BLaER1 treated with 17β-estradiol and CSF1 and Interleukin-3, amounts not matched to agents 10 nM and 100 nM (cell line): ENCODE results near the gene PAN3.

Experiments
- H3K27ac ChIP-seq, 11 experiments: shearing (Covaris generic); formaldehyde crosslinking; 2 replicates each; pipeline ENCODE4 v1.8.1; 2022
- H3K27me3 ChIP-seq, 11 experiments: shearing (Covaris generic); formaldehyde crosslinking; 2 replicates each; pipeline ENCODE4 v1.8.1; 2022
- H3K36me3 ChIP-seq, 11 experiments: shearing (Covaris generic); formaldehyde crosslinking; 2 replicates each; pipeline ENCODE4 v1.8.1; 2022
- H3K4me1 ChIP-seq, 10 experiments: shearing (Covaris generic); formaldehyde crosslinking; 2 replicates each; pipeline ENCODE4 v1.8.1; 2022
- H3K4me2 ChIP-seq, 11 experiments: shearing (Covaris generic); formaldehyde crosslinking; 2 replicates each; pipeline ENCODE4 v1.8.1; 2022
- H3K4me3 ChIP-seq, 10 experiments: shearing (Covaris generic); formaldehyde crosslinking; 2 replicates each; pipeline ENCODE4 v1.8.1; 2022
- H3K9ac ChIP-seq, 11 experiments: shearing (Covaris generic); formaldehyde crosslinking; 2 replicates each; pipeline ENCODE4 v1.8.1; 2022
- H3K9me3 ChIP-seq, 11 experiments: shearing (Covaris generic); formaldehyde crosslinking; replicated peaks in 1 of 11; 2 replicates each; pipeline ENCODE4 v1.8.1; 2022
- H4K20me1 ChIP-seq, 11 experiments: shearing (Covaris generic); formaldehyde crosslinking; 2 replicates each; pipeline ENCODE4 v1.8.1; 2022
- Cebpa-rat ChIP-seq, 11 experiments: shearing (Covaris generic); IDR thresholded peaks; 2 replicates each; pipeline ENCODE4 v1.8.1; 2022

The PAN3 gene

DNA sequence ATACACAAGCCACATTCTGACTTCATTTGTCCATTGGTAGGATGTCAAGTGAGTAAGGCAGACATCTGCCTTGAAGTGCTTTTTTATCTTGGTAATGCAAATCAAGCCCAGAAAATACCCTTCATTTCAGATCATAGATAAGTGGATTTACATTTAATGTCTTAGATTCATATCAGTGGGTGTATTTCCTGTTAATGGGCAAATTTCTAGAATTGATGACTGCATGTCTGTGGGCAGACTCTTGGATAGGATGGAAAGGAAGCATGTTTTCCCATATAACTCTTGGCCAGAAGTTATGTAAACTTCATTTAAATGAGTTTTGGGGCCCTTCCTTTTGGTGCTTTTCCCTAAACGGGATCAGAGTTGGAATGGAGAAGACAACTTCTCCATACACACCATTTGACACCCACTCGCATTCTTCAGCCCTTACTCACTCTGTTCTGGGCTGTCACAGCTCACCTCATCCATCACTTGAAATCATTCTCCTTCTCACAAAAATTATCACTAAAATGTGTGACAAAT, 202.0 kb downstream of the PAN3 start:
- Histone ChIP-seq H3K4me2 (no peak overlapping the region), H3K4me3 (no peak overlapping the region), H3K36me3 (peaks cover 11 to 76% (median 51%) of the 10 kb centered on the region in 11 experiments; a peak in 20 of 22 replicates), H3K9ac (no peak overlapping the region), H3K27me3 (peaks cover 0 to 83% (median 0%) of the 10 kb centered on the region in 11 experiments; a peak in 7 of 22 replicates), H3K4me1 (peaks cover 0 to 11% (median 0%) of the 10 kb centered on the region in 10 experiments; a peak in 6 of 20 replicates), H4K20me1 (peaks cover 0 to 6% (median 0%) of the 10 kb centered on the region in 11 experiments; a peak in 1 of 22 replicates), H3K27ac (no peak overlapping the region), H3K9me3 (no peaks in the 10 kb centered on the region)
- TF ChIP-seq Cebpa-rat (IDR thresholded peaks at IDR 0.05), result no peak

GRCh38 chr13:28342251-28342650, 203.9 kb downstream of the PAN3 start:
- Histone ChIP-seq H3K36me3 (peaks cover 12 to 66% (median 50%) of the 10 kb centered on the region in 11 experiments; a peak in 20 of 22 replicates), H3K9ac (no peak overlapping the region), H3K4me2 (no peak overlapping the region), H3K27ac (no peak overlapping the region), H3K4me1 (peaks cover 0 to 8% (median under 1%) of the 10 kb centered on the region in 10 experiments; a peak in 10 of 20 replicates), H4K20me1 (peaks cover 0 to 15% (median 0%) of the 10 kb centered on the region in 11 experiments; a peak in 4 of 22 replicates), H3K27me3 (peaks cover 0 to 87% (median 0%) of the 10 kb centered on the region in 11 experiments; a peak in 8 of 22 replicates), H3K9me3 (no peaks in the 10 kb centered on the region), H3K4me3 (no peak overlapping the region)
- TF ChIP-seq Cebpa-rat (IDR thresholded peaks at IDR 0.05), result no peak

DNA sequence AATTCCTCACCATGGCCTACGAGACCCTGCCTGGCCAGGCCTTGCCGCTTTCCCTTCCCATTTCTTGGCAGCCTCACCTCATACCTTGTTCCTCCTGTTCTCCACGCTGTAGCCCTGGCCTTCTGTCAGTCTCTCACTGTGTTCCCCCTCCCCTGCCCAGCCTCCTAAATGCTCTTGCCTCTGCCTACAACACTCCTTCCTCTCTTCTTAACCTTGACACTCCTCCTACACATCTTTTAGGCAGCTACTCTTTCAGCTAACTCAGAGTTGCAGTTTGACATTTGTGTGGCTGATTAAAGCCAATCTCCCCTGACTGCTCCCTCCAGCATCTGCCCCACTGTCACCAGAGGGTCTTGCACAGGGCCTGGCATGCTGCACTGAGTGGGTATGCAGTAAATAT, 205.8 kb downstream of the PAN3 start:
- Histone ChIP-seq H3K9me3 (no peaks in the 10 kb centered on the region), H4K20me1 (peaks cover 0 to 27% (median 0%) of the 10 kb centered on the region in 11 experiments; a peak in 5 of 22 replicates), H3K27me3 (peaks cover 0 to 85% (median 0%) of the 10 kb centered on the region in 11 experiments; a peak in 8 of 22 replicates), H3K27ac (no peak overlapping the region), H3K36me3 (peaks cover 3 to 46% (median 32%) of the 10 kb centered on the region in 11 experiments; a peak in 19 of 22 replicates), H3K4me2 (no peak overlapping the region), H3K9ac (no peak overlapping the region), H3K4me1 (peaks cover 8 to 14% (median 10%) of the 10 kb centered on the region in 10 experiments; a peak in 19 of 20 replicates), H3K4me3 (no peak overlapping the region)
- no peak for TF ChIP-seq Cebpa-rat (IDR thresholded peaks at IDR 0.05)
